B cell (primary cell): ENCODE data around the gene KLHL22. TPM values are rescaled to one million over a fixed set of nuclear protein-coding genes. Genes with fewer than 3 reads are reported as not detected.

Experiments
- ATAC-seq: fragments of 200-7000 bp; cut with Tn5 transposase; one replicate; pipeline ENCODE4 v1.10.0; 2021; ENCODE audit warnings: low read depth, mild to moderate bottlenecking, moderate number of reproducible peaks, moderate library complexity
- CTCF ChIA-PET: fragments of 350-600 bp; sonication (Branson Sonifier 250); formaldehyde crosslinking; loops from one replicate; lab custom pipeline; 2021; ENCODE audit warnings: antibody characterized with exemption, inconsistent platforms; lab: Charles Lee
- POLR2A ChIA-PET: fragments of 350-600 bp; sonication (Branson Sonifier 250); formaldehyde crosslinking; loops from one replicate; lab custom pipeline; 2021; ENCODE audit warnings: antibody characterized with exemption; lab: Charles Lee
- DNase-seq: peaks from one replicate; pipeline ENCODE4 v3.0.0; 2013
- H2AFZ ChIP-seq: 2 replicates; pipeline ENCODE4 v1.6.1; 2012; ENCODE audit warnings: mild to moderate bottlenecking, low read depth, low read length; ENCODE audit not compliant: insufficient read depth, poor library complexity, severe bottlenecking
- H3K27ac ChIP-seq, 2 donors: 1 replicate in 1 of 2; 2 replicates in 1 of 2; pipeline ENCODE4 v1.5.1; 2012 to 2013; ENCODE audit warnings: low read length in 2 of 2, mild to moderate bottlenecking in 2 of 2, moderate library complexity in 1 of 2
- H3K27me3 ChIP-seq, 4 experiments: fragments of 200-600 bp in 1 of 4; sonication (generic) in 1 of 4; replicated peaks in 1 of 4; 1 replicate in 2 of 4; 2 replicates in 2 of 4; pipeline versions ENCODE4 v1.6.1 to v1.7.0; 2013 to 2016; ENCODE audit warnings: low read length in 3 of 4, mild to moderate bottlenecking in 2 of 4, mixed read lengths in 1 of 4, moderate library complexity in 1 of 4; ENCODE audit not compliant: insufficient read depth in 4 of 4, control insufficient read depth in 3 of 4; ENCODE audit errors: control extremely low read depth in 1 of 4
- H3K36me3 ChIP-seq, 2 experiments: replicated peaks in 1 of 2; 1 replicate in 1 of 2; 2 replicates in 1 of 2; pipeline versions ENCODE4 v1.6.1 to v1.7.1; 2013; ENCODE audit warnings: low read length in 1 of 2; ENCODE audit not compliant: insufficient read depth in 2 of 2, control insufficient read depth in 1 of 2; ENCODE audit errors: control extremely low read depth in 1 of 2, extremely low read depth in 1 of 2
- H3K4me1 ChIP-seq, 2 donors: fragments of 200-600 bp in 1 of 2; sonication (generic) in 1 of 2; 1 replicate in 1 of 2; 2 replicates in 1 of 2; pipeline versions ENCODE4 v1.5.1 to v1.6.1; 2013 to 2017; ENCODE audit warnings: low read length in 2 of 2; ENCODE audit not compliant: control insufficient read depth in 2 of 2, insufficient read depth in 2 of 2
- H3K4me2 ChIP-seq: replicated peaks from 2 replicates; pipeline ENCODE3; 2012; ENCODE audit warnings: mild to moderate bottlenecking, low read depth, low read length; ENCODE audit not compliant: poor library complexity, severe bottlenecking
- H3K4me3 ChIP-seq, 5 experiments: fragments of 200-600 bp in 1 of 5; sonication (generic) in 1 of 5; 1 replicate in 3 of 5; 2 replicates in 2 of 5; pipeline versions ENCODE4 v1.5.1 to v1.7.0; 2011 to 2016; ENCODE audit warnings: low read length in 4 of 5, mild to moderate bottlenecking in 4 of 5, low read depth in 2 of 5, control low read depth in 1 of 5, moderate library complexity in 1 of 5; ENCODE audit not compliant: insufficient read depth in 1 of 5; ENCODE audit errors: control extremely low read depth in 1 of 5, extremely low read depth in 1 of 5
- H3K79me2 ChIP-seq: fragments of 200-600 bp; sonication (generic); one replicate; pipeline ENCODE4 v1.6.0; 2016; ENCODE audit warnings: low read length; ENCODE audit not compliant: control insufficient read depth, insufficient read depth
- H3K9ac ChIP-seq: fragments of 200-600 bp; sonication (generic); 2 replicates; pipeline ENCODE4 v1.6.1; 2017; ENCODE audit warnings: mild to moderate bottlenecking, low read length, moderate library complexity
- H3K9me3 ChIP-seq, 3 donors: one replicate each; pipeline versions ENCODE4 v1.6.1 to v1.7.1; 2013; ENCODE audit warnings: low read length in 2 of 3; ENCODE audit not compliant: control insufficient read depth in 2 of 3, insufficient read depth in 1 of 3; ENCODE audit errors: control extremely low read depth in 1 of 3
- H4K20me1 ChIP-seq: 2 replicates; pipeline ENCODE4 v1.6.0; 2012; ENCODE audit warnings: mild to moderate bottlenecking, low read length; ENCODE audit not compliant: insufficient read depth, control insufficient read depth, poor library complexity, severe bottlenecking
- H3K27ac Mint-ChIP-seq: one replicate; pipeline ENCODE4 v1.8.0; 2021; ENCODE audit warnings: mixed read lengths
- H3K27me3 Mint-ChIP-seq: one replicate; pipeline ENCODE4 v1.8.0; 2021; ENCODE audit warnings: mixed read lengths
- H3K4me1 Mint-ChIP-seq: one replicate; pipeline ENCODE4 v1.8.0; 2021; ENCODE audit warnings: mixed read lengths
- H3K4me3 Mint-ChIP-seq: one replicate; pipeline ENCODE4 v1.8.0; 2021; ENCODE audit warnings: mixed read lengths
- H3K9me3 Mint-ChIP-seq: one replicate; pipeline ENCODE4 v1.8.0; 2022; ENCODE audit warnings: mixed read lengths; ENCODE audit not compliant: insufficient read depth
- CTCF ChIP-seq: fragments of 200-600 bp; IDR thresholded peaks from one replicate; pipeline ENCODE4 v1.8.0; 2022; ENCODE audit warnings: antibody characterized with exemption, mild to moderate bottlenecking
- EZH2 ChIP-seq: IDR thresholded peaks from 2 replicates; pipeline ENCODE4 v1.6.1; 2012; ENCODE audit warnings: borderline replicate concordance, low read depth, mild to moderate bottlenecking, moderate library complexity, low read length; ENCODE audit not compliant: insufficient read depth, poor library complexity, severe bottlenecking
- WGBS: methylation state at CpG from one replicate; pipeline ENCODE4 v1.1.5; 2013; ENCODE audit warnings: missing lambda C conversion rate; ENCODE audit not compliant: insufficient coverage; 5-methylcytosine and 5-hydroxymethylcytosine counted together
- intact Hi-C: fragments of 100-400 bp; cut with micrococcal nuclease; formaldehyde crosslinking; loops from one replicate; pipeline ENCODE4 v1.10.0; 2022
- polyA plus RNA-seq: library from polyadenylated mRNA; depleted of rRNA; stranded (reverse); fragments of >200 nt; gene quantifications from 2 replicates; pipeline ENCODE4 v1.2.3, GENCODE V29; 2012
- total RNA-seq, 2 donors: library from RNA; stranded (reverse); fragments of 120-200 nt in 1 of 2; gene quantifications; 1 replicate in 1 of 2; 2 replicates in 1 of 2; pipeline versions ENCODE4 v1.2.3 to v1.2.4, GENCODE V29; 2013 to 2022

The KLHL22 gene
- total and polyA plus RNA-seq, 2 donors (not counting 1 experiment from before 2014, with no cell fraction given): 37.0 to 45.6 TPM

GRCh38 chr22:20519558-20519957 is 24.0 kb upstream of the KLHL22 start:
- Histone ChIP-seq H3K27ac (no peak overlapping the region), H3K9me3 (no peaks in the 10 kb centered on the region), H3K4me1 (peaks cover 3 to 20% of the 10 kb centered on the region in 2 donors), H4K20me1 (peaks cover 92% of the 10 kb centered on the region), H2AFZ (no peak overlapping the region), H3K36me3 (peaks cover 12 to 50% of the 10 kb centered on the region in 2 experiments), H3K4me3 (no peak overlapping the region), H3K9ac (no peak overlapping the region), H3K4me2 (no peak overlapping the region), H3K27me3 (no peaks in the 10 kb centered on the region), H3K79me2 (peaks cover 99% of the 10 kb centered on the region)
- TF ChIP-seq EZH2 (no peak), CTCF (no peak)
- Mint-ChIP-seq H3K4me1 (peaks cover 46% of the 10 kb centered on the region), H3K4me3 (no peak overlapping the region), H3K27ac (no peak overlapping the region), H3K9me3 (no peaks in the 10 kb centered on the region), H3K27me3 (no peaks in the 10 kb centered on the region)
- no CpG with 5 or more reads among the region's 4 CpGs for WGBS
- ChIA-PET POLR2A (no interaction called here), CTCF (no interaction called here)
- DNase-seq (no peak), ATAC-seq (no peak)
- intact Hi-C loops: no loop called here

- Mint-ChIP-seq H3K27ac (no peak overlapping the region), H3K27me3 (no peaks in the 10 kb centered on the region), H3K9me3 (no peaks in the 10 kb centered on the region), H3K4me1 (peaks cover 41% of the 10 kb centered on the region), H3K4me3 (no peak overlapping the region)
- H3K4me3 ChIP-seq: no peak overlapping the region
- TF ChIP-seq EZH2 (no peak), CTCF (no peak)
- H3K27ac ChIP-seq: no peak overlapping the region
- peaks cover 3 to 7% of the 10 kb centered on the region in 2 donors for H3K4me1 ChIP-seq
- H3K79me2 ChIP-seq: peaks cover 99% of the 10 kb centered on the region
- 98% methylated on average over 10 of the region's 13 CpGs for WGBS
- ChIA-PET POLR2A (no interaction called here), CTCF (interaction anchor here (1.2 kb wide), 1 partner anchor 9 kb away, joined by 3 read pairs; no protein-coding TSS in a partner anchor)
- no peak overlapping the region for H2AFZ ChIP-seq
- no peak for ATAC-seq
- peaks cover 10 to 54% of the 10 kb centered on the region in 2 experiments for H3K36me3 ChIP-seq
- H3K9me3 ChIP-seq: no peaks in the 10 kb centered on the region
- peaks cover 92% of the 10 kb centered on the region for H4K20me1 ChIP-seq
- intact Hi-C loops: no loop called here
- no peak overlapping the region for H3K4me2 ChIP-seq
- H3K27me3 ChIP-seq: no peaks in the 10 kb centered on the region
- H3K9ac ChIP-seq: no peak overlapping the region
- DNase-seq: no peak
Measured at GRCh38 chr22:20517841-20518592, 22.4 kb upstream of the KLHL22 start.
